CD14-positive monocyte (primary cell): ENCODE measurements around the gene ARID1B. TPM values are rescaled to one million over a fixed set of nuclear protein-coding genes. Genes with fewer than 3 reads are reported as not detected.

ENCODE experiments used
- DNase-seq, 3 donors: peaks; one replicate each; pipeline ENCODE4 v3.0.0-alpha.2; 2011 to 2022
- H2AFZ ChIP-seq: 2 replicates; pipeline ENCODE4 v1.6.0; 2012; ENCODE audit warnings: mild to moderate bottlenecking, low read depth, low read length, inconsistent platforms; ENCODE audit not compliant: insufficient read depth, poor library complexity, severe bottlenecking
- H3K27ac ChIP-seq, 2 donors: 1 replicate in 1 of 2; 2 replicates in 1 of 2; pipeline ENCODE4 v1.5.1; 2012 to 2013; ENCODE audit warnings: low read length in 2 of 2, control low read depth in 1 of 2, inconsistent platforms in 1 of 2, low read depth in 1 of 2, mild to moderate bottlenecking in 1 of 2
- H3K27me3 ChIP-seq, 2 donors: one replicate each; pipeline versions ENCODE4 v1.6.0 to v1.6.1; 2011 to 2013; ENCODE audit warnings: low read length in 2 of 2; ENCODE audit not compliant: control insufficient read depth in 2 of 2, insufficient read depth in 2 of 2
- H3K36me3 ChIP-seq, 2 donors: replicated peaks in 1 of 2; 1 replicate in 1 of 2; 2 replicates in 1 of 2; pipeline versions ENCODE4 v1.5.1 to v1.6.1; 2012 to 2013; ENCODE audit warnings: low read length in 2 of 2, control low read depth in 1 of 2, inconsistent platforms in 1 of 2, mild to moderate bottlenecking in 1 of 2; ENCODE audit not compliant: insufficient read depth in 2 of 2, control insufficient read depth in 1 of 2
- H3K4me1 ChIP-seq, 2 donors: 1 replicate in 1 of 2; 2 replicates in 1 of 2; pipeline versions ENCODE4 v1.5.1 to v1.6.1; 2012 to 2013; ENCODE audit warnings: low read length in 2 of 2, control low read depth in 1 of 2, inconsistent platforms in 1 of 2, mild to moderate bottlenecking in 1 of 2, moderate library complexity in 1 of 2; ENCODE audit not compliant: insufficient read depth in 2 of 2, control insufficient read depth in 1 of 2
- H3K4me2 ChIP-seq: replicated peaks from 2 replicates; pipeline ENCODE3; 2012; ENCODE audit warnings: low read length, moderate library complexity, mild to moderate bottlenecking; ENCODE audit not compliant: poor library complexity, severe bottlenecking; ENCODE audit errors: extremely low read depth
- H3K4me3 ChIP-seq, 3 experiments: fragments of 200-600 bp in 1 of 3; sonication (generic) in 1 of 3; replicated peaks in 1 of 3; 1 replicate in 2 of 3; 2 replicates in 1 of 3; pipeline ENCODE4 v1.5.1; 2011 to 2013; ENCODE audit warnings: low read length in 3 of 3, mild to moderate bottlenecking in 3 of 3, control low read depth in 2 of 3, low read depth in 2 of 3, inconsistent platforms in 1 of 3, moderate library complexity in 1 of 3
- H3K79me2 ChIP-seq: 2 replicates; pipeline ENCODE4 v1.6.0; 2012; ENCODE audit warnings: mild to moderate bottlenecking, control low read depth, inconsistent platforms, low read length, moderate library complexity; ENCODE audit not compliant: insufficient read depth
- H3K9ac ChIP-seq: 2 replicates; pipeline ENCODE4 v1.6.0; 2017; ENCODE audit warnings: low read length, mild to moderate bottlenecking; ENCODE audit not compliant: insufficient read depth, poor library complexity, severe bottlenecking
- H3K9me3 ChIP-seq, 2 donors: replicated peaks in 1 of 2; 1 replicate in 1 of 2; 2 replicates in 1 of 2; pipeline versions ENCODE4 v1.5.1 to v1.6.1; 2012 to 2013; ENCODE audit warnings: low read length in 2 of 2, control low read depth in 1 of 2; ENCODE audit not compliant: control insufficient read depth in 1 of 2, insufficient read depth in 1 of 2
- H4K20me1 ChIP-seq: 2 replicates; pipeline ENCODE4 v1.6.0; 2012; ENCODE audit warnings: mild to moderate bottlenecking, low read length, control low read depth, moderate library complexity; ENCODE audit not compliant: insufficient read depth
- H3K27ac Mint-ChIP-seq, 7 donors: one replicate each; pipeline ENCODE4 v1.8.0; 2020; ENCODE audit warnings: mild to moderate bottlenecking in 7 of 7, mixed read lengths in 7 of 7, moderate library complexity in 6 of 7, inconsistent platforms in 2 of 7
- H3K27me3 Mint-ChIP-seq, 3 donors: one replicate each; pipeline ENCODE4 v1.8.0; 2021 to 2022; ENCODE audit warnings: low read depth in 3 of 3, mild to moderate bottlenecking in 3 of 3, mixed read lengths in 3 of 3, moderate library complexity in 3 of 3, inconsistent platforms in 1 of 3
- H3K36me3 Mint-ChIP-seq, 2 donors: one replicate each; pipeline ENCODE4 v1.8.0; 2020; ENCODE audit warnings: mixed read lengths in 2 of 2, inconsistent platforms in 1 of 2, mild to moderate bottlenecking in 1 of 2
- H3K4me1 Mint-ChIP-seq: one replicate; pipeline ENCODE4 v1.8.0; 2020; ENCODE audit warnings: mild to moderate bottlenecking, mixed read lengths
- H3K4me3 Mint-ChIP-seq, 2 donors: one replicate each; pipeline ENCODE4 v1.8.0; 2020; ENCODE audit warnings: mild to moderate bottlenecking in 2 of 2, mixed read lengths in 2 of 2, moderate library complexity in 1 of 2
- H3K9me3 Mint-ChIP-seq, 7 donors: one replicate each; pipeline ENCODE4 v1.8.0; 2020 to 2022; ENCODE audit warnings: mixed read lengths in 7 of 7, mild to moderate bottlenecking in 6 of 7, moderate library complexity in 6 of 7, inconsistent platforms in 2 of 7
- CTCF ChIP-seq: fragments of 200-600 bp; IDR thresholded peaks from one replicate; pipeline ENCODE4 v1.8.0; 2022; ENCODE audit warnings: antibody characterized with exemption, mild to moderate bottlenecking
- WGBS: methylation state at CpG from one replicate; pipeline ENCODE4 v1.1.5; 2013; ENCODE audit warnings: missing lambda C conversion rate; ENCODE audit not compliant: insufficient coverage; 5-methylcytosine and 5-hydroxymethylcytosine counted together
- intact Hi-C, 2 donors: fragments of 100-400 bp; cut with micrococcal nuclease; formaldehyde crosslinking; loops; one replicate each; pipeline versions ENCODE4 v1.15.0 to v1.15.1; 2023
- polyA plus RNA-seq, 3 donors: library from polyadenylated mRNA; depleted of rRNA in 1 of 3; unstranded in 2 of 3; stranded (reverse) in 1 of 3; fragments of 300-500 nt in 2 of 3; fragments of >200 nt in 1 of 3; fragmentation: Illumina TruSeq in 2 of 3; gene quantifications; 1 replicate in 2 of 3; 2 replicates in 1 of 3; pipeline ENCODE4 v1.2.3, GENCODE V29; 2012 to 2021

ARID1B gene
- polyA plus RNA-seq, 3 donors = 3.2 to 22.1 (median 3.8) TPM

DNA sequence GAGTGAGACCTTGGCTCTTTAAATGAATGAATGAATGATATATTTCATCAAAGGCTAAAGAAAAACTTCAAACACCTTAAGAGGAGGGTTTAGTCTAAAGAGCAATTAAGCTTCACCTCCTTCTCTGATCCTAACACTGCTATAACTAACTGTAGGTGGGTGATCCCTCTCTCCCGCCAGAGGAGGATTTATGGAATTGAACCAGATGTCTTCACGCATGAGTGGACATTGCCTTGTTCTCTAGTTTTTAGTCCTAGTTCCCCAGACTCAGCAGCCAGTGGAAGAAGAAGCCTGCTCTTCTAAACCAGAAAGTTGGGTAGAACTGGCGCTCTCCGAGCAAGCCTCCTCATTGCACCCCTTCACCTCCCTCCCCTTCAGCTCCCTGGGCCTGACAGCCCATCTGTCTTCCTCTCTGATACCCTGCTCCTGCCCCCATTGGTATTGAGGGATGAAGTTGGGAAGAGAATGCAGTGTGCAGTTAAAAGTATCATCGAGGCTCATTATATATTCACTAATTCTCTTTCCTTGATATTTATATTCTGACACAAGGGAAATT lies 142.7 kb downstream of the ARID1B start:
- DNase-seq = no peak
- Histone ChIP-seq H2AFZ (no peak overlapping the region), H3K4me3 (no peak overlapping the region), H4K20me1 (peaks cover 82% of the 10 kb centered on the region), H3K4me2 (no peak overlapping the region), H3K36me3 (no peaks in the 10 kb centered on the region), H3K9ac (no peak overlapping the region), H3K9me3 (no peaks in the 10 kb centered on the region), H3K4me1 (peaks cover 12 to 14% of the 10 kb centered on the region in 2 donors), H3K79me2 (peaks cover 31% of the 10 kb centered on the region), H3K27me3 (no peaks in the 10 kb centered on the region), H3K27ac (no peak overlapping the region)
- TF ChIP-seq CTCF = no peak
- WGBS = 100% methylated on average over 1 of the region's 5 CpGs
- Mint-ChIP-seq H3K36me3 (peaks cover 5 to 8% of the 10 kb centered on the region in 2 donors), H3K27me3 (no peaks in the 10 kb centered on the region), H3K4me3 (no peak overlapping the region), H3K27ac (peak overlapping the region in 4 of 7 donors; percentile 18 to 81 (median 40)), H3K4me1 (peaks cover 34% of the 10 kb centered on the region), H3K9me3 (no peaks in the 10 kb centered on the region)
- intact Hi-C loops = no loop called here

DNA sequence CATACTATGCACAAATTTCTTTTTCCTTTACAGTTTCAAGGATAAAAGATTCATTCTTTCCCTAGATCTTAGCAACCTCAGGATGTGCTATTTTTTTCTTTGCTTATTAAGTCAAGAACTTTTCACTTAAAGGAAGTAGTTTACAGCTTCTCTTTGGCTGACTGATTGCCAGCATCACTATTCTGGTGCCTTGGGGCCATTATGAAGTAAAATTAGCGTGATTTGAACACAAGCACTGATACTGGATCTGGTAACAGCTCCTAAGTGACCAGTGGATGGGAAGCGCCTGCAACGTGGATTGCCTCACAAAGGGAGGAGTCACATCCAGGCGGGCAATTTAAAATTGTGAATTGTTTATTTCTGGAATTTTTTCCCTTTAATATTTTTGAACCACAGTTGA lies 147.1 kb downstream of the ARID1B start:
- Mint-ChIP-seq H3K27me3 (peaks cover 0 to 2% (median 0%) of the 10 kb centered on the region in 3 donors), H3K4me1 (peaks cover 17% of the 10 kb centered on the region), H3K36me3 (peaks cover 5 to 8% of the 10 kb centered on the region in 2 donors), H3K27ac (peak overlapping the region in 2 of 7 donors; percentile 32 to 66), H3K4me3 (no peak overlapping the region), H3K9me3 (no peaks in the 10 kb centered on the region)
- H3K36me3 ChIP-seq = no peaks in the 10 kb centered on the region
- intact Hi-C loops = no loop called here
- 100% methylated on average over 1 of the region's 4 CpGs for WGBS
- H3K4me1 ChIP-seq = no peaks in the 10 kb centered on the region
- H2AFZ ChIP-seq = no peak overlapping the region
- no peak overlapping the region for H3K27ac ChIP-seq
- peaks cover 91% of the 10 kb centered on the region for H4K20me1 ChIP-seq
- peaks cover 48% of the 10 kb centered on the region for H3K79me2 ChIP-seq
- H3K4me2 ChIP-seq = no peak overlapping the region
- H3K4me3 ChIP-seq = no peak overlapping the region
- no peak overlapping the region for H3K9ac ChIP-seq
- H3K9me3 ChIP-seq = no peaks in the 10 kb centered on the region
- no peak for TF ChIP-seq CTCF
- DNase-seq = no peak
- no peaks in the 10 kb centered on the region for H3K27me3 ChIP-seq
